Stromal cell of bone marrow (primary cell): ENCODE data around the gene CDK11B.
"Not testable (repeated sequence)": the region's sequence is repeated elsewhere in the genome, so short reads cannot be mapped to it uniquely, and the experiment has no call there.

ENCODE experiments used
- DNase-seq: peaks from one replicate; pipeline ENCODE4 v3.0.0-alpha.2; 2012; ENCODE audit warnings: low read depth

The CDK11B gene

GRCh38 chr1:1599030-1599934 is 59.5 kb downstream of the CDK11B start:
- no peak for DNase-seq

GRCh38 chr1:1598720-1599029 is 60.1 kb downstream of the CDK11B start:
- no peak for DNase-seq

- no peak for DNase-seq
These were observed 60.6 kb downstream of the CDK11B start for GRCh38 chr1:1598051-1598719.

- no peak for DNase-seq
These were observed 61.4 kb downstream of the CDK11B start for GRCh38 chr1:1597275-1597930.

- DNase-seq, result no peak
These were observed 62.1 kb downstream of the CDK11B start for GRCh38 chr1:1596493-1597274.

- not testable (repeated sequence) for DNase-seq
These were observed 63.5 kb downstream of the CDK11B start for GRCh38 chr1:1595341-1595740.

- DNase-seq, result no peak
These were observed 64.1 kb downstream of the CDK11B start for GRCh38 chr1:1594602-1595260.

GRCh38 chr1:1593834-1594601 is 64.8 kb downstream of the CDK11B start:
- no peak for DNase-seq

- DNase-seq, result no peak
These were observed 67.4 kb downstream of the CDK11B start for GRCh38 chr1:1591452-1591851.
